Measurements from ENCODE around the gene NLGN1.

Gene NLGN1

DNA sequence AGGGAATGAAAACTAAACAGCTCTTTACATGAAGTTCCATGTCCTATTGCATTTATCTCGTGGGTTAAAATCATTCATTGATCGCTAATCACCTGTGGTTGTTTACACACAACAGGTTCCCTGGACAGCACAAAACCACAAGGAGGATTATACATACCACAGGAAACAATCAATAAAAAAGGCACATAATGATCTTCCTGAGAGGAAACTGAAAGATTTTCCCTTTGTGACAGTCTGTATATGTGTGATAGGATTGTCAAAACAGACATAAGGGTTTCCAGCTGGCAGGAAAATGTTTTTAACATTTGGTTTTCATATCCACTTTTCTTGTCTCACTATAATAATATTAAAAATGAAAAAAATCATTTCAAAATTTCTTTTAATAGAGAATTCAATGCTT is 541.8 kb downstream of the NLGN1 start:
- no peak overlapping the region for H3K4me3 ChIP-seq (ENCODE audit: severe bottlenecking)
- no peaks in the 10 kb centered on the region for H3K4me1 ChIP-seq (ENCODE audit: insufficient read depth, poor library complexity, severe bottlenecking)
- no peak for TF ChIP-seq CTCF (IDR thresholded peaks at IDR 0.05; ENCODE audit: poor library complexity, severe bottlenecking)
- ATAC-seq (ENCODE audit: low read depth) (no peak), DNase-seq (ENCODE audit: low spot score) (no peak)
- no peaks in the 10 kb centered on the region for H3K27me3 ChIP-seq (ENCODE audit: insufficient read depth, poor library complexity, severe bottlenecking)
- H3K9me3 ChIP-seq (ENCODE audit: severe bottlenecking), result no peaks in the 10 kb centered on the region
- no peaks in the 10 kb centered on the region for H3K36me3 ChIP-seq (ENCODE audit: low read depth)
- no peak overlapping the region for H3K27ac ChIP-seq (ENCODE audit: poor library complexity, severe bottlenecking)

DNA sequence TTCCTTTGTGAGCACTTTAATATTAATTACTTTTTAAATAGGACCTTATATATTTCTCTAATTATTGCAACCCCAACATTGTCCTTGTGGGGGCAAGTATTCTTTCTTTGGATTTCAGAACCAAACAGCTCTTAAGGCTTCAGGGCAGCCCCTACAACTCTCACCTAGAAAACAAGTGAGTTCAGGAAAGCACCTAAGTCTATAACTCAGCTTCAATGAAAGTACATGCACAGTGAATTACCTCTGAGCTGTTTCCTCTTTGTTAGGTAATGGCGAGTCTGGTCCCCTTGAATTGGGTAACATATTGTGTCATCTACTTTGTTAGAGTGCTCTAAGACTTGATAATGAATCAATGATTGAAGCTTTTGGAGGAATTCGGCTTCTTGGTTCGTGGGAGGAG is 545.7 kb downstream of the NLGN1 start:
- ATAC-seq (ENCODE audit: low read depth), result no peak
- no peak for DNase-seq (ENCODE audit: low spot score)
- TF ChIP-seq CTCF (IDR thresholded peaks at IDR 0.05; ENCODE audit: poor library complexity, severe bottlenecking), result no peak

DNA sequence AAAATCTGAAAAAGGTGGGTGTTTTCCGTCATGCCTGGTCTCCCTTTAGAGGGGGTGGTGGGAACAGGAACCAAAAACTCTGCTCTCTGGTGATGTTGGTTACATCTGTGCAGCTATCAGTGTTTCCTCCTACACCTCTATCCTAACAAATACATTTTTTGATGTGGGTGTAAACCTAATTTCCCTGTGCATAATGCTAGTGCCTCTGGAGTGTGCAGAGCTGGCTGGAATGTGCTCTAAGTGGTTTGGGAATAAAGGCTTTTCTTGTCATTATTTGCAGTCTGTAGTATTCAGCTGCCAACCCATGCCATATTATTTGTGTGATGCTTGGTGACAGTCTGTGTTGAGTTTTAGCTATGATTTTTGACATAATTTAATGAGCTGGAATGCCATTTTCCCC is 547.6 kb downstream of the NLGN1 start:
- Histone ChIP-seq H3K4me3 (ENCODE audit: severe bottlenecking) (no peak overlapping the region), H3K27me3 (ENCODE audit: insufficient read depth, poor library complexity, severe bottlenecking) (no peaks in the 10 kb centered on the region), H3K9me3 (ENCODE audit: severe bottlenecking) (no peaks in the 10 kb centered on the region), H3K4me1 (ENCODE audit: insufficient read depth, poor library complexity, severe bottlenecking) (no peaks in the 10 kb centered on the region), H3K27ac (ENCODE audit: poor library complexity, severe bottlenecking) (no peak overlapping the region), H3K36me3 (ENCODE audit: low read depth) (no peaks in the 10 kb centered on the region)
- ATAC-seq (ENCODE audit: low read depth) (no peak), DNase-seq (ENCODE audit: low spot score) (no peak)
- TF ChIP-seq CTCF (IDR thresholded peaks at IDR 0.05; ENCODE audit: poor library complexity, severe bottlenecking), result no peak

More for the DNA sequence above, 545.7 kb downstream of the NLGN1 start:
- Histone ChIP-seq H3K4me3 (ENCODE audit: severe bottlenecking) (no peak overlapping the region), H3K27me3 (ENCODE audit: insufficient read depth, poor library complexity, severe bottlenecking) (no peaks in the 10 kb centered on the region), H3K4me1 (ENCODE audit: insufficient read depth, poor library complexity, severe bottlenecking) (no peaks in the 10 kb centered on the region), H3K9me3 (ENCODE audit: severe bottlenecking) (no peaks in the 10 kb centered on the region), H3K27ac (ENCODE audit: poor library complexity, severe bottlenecking) (no peak overlapping the region), H3K36me3 (ENCODE audit: low read depth) (no peaks in the 10 kb centered on the region)

DNA sequence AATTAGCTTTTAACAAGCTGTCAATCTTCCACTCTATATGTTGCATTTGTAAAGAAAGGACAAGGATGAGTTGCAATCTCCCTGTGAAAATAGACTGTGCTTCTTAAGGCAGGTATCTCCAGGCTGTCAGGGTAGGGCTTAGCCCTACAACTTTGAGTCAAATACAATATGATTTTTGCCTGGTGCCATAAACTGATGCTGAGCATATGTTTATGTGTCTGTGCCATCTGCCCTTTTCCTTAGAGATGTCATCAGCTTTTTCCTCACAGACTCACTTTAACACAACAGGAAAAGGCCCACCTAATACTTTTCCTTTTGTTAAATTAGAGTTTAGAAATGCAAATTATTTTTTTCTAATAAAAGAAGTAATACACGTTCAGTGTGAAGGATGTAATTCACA is 548.3 kb downstream of the NLGN1 start:
- H3K9me3 ChIP-seq (ENCODE audit: severe bottlenecking), result no peaks in the 10 kb centered on the region
- no peaks in the 10 kb centered on the region for H3K4me1 ChIP-seq (ENCODE audit: insufficient read depth, poor library complexity, severe bottlenecking)
- H3K4me3 ChIP-seq (ENCODE audit: severe bottlenecking), result no peak overlapping the region
- no peak overlapping the region for H3K27ac ChIP-seq (ENCODE audit: poor library complexity, severe bottlenecking)
- no peak for TF ChIP-seq CTCF (IDR thresholded peaks at IDR 0.05; ENCODE audit: poor library complexity, severe bottlenecking)
- ATAC-seq (ENCODE audit: low read depth) (no peak), DNase-seq (ENCODE audit: low spot score) (no peak)
- H3K36me3 ChIP-seq (ENCODE audit: low read depth), result no peaks in the 10 kb centered on the region
- no peaks in the 10 kb centered on the region for H3K27me3 ChIP-seq (ENCODE audit: insufficient read depth, poor library complexity, severe bottlenecking)

DNA sequence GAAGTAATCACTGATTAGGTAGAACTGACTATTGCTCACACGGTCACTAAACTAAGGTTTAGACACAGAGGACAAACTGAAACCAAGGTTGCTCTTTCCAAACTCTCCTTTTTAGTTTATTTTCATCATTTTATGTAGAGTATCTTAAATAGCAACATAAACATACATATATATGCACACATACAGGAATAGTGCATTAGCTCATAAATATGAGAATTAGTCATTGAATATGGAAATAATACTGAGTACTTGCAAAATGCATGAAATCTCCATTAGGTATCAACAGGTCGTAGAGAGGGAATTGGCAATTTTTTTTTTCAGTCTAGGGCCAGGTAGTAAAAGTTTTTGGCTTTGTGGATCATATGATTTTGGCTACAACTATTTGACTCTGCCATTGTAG is 557.1 kb downstream of the NLGN1 start:
- DNase-seq (ENCODE audit: low spot score) (no peak), ATAC-seq (ENCODE audit: low read depth) (no peak)
- Histone ChIP-seq H3K27me3 (ENCODE audit: insufficient read depth, poor library complexity, severe bottlenecking) (no peaks in the 10 kb centered on the region), H3K4me1 (ENCODE audit: insufficient read depth, poor library complexity, severe bottlenecking) (no peaks in the 10 kb centered on the region), H3K27ac (ENCODE audit: poor library complexity, severe bottlenecking) (no peak overlapping the region), H3K4me3 (ENCODE audit: severe bottlenecking) (no peak overlapping the region), H3K36me3 (ENCODE audit: low read depth) (no peaks in the 10 kb centered on the region), H3K9me3 (ENCODE audit: severe bottlenecking) (no peaks in the 10 kb centered on the region)
- no peak for TF ChIP-seq CTCF (IDR thresholded peaks at IDR 0.05; ENCODE audit: poor library complexity, severe bottlenecking)

All from RWPE2 (cell line).